ENCODE data around the gene NTF4. TPM values are rescaled to one million over a fixed set of nuclear protein-coding genes. Genes with fewer than 3 reads are reported as not detected.

The NTF4 gene
- total RNA-seq, 2 donors from 2014 or later = 7.0 to 24.4 TPM

DNA sequence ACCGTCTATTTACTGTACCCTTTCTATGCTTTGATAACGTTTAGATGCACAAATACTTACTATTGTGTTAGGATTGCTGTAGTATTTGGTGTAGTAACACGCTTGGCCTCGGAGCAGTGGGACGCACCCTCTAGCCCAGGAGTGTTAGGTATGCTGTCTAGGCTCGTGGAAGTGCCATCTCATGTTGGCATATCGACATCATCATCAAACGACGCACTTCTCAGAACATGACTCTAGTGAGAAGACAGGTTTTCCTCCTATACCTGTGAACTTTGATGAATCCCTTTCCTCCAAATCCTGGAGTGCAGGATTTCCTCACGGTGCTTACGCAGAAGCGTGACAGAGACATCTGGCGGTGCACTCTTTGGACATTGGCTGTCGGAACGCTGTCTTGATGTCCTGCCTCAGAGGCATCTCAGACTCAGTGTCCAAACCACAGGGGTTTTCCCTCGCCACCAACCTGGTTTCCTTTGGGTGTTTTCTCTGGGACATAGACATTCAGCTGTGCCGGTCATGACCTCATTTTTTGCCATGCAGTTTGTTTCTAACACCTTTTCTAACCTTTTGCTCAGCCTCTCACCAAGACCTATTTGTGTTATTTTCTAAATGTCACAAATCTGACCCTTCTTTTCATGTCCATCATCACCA, 26.9 kb upstream of the NTF4 start:
- intact Hi-C loops (cut with DNase I) = no loop called here

DNA sequence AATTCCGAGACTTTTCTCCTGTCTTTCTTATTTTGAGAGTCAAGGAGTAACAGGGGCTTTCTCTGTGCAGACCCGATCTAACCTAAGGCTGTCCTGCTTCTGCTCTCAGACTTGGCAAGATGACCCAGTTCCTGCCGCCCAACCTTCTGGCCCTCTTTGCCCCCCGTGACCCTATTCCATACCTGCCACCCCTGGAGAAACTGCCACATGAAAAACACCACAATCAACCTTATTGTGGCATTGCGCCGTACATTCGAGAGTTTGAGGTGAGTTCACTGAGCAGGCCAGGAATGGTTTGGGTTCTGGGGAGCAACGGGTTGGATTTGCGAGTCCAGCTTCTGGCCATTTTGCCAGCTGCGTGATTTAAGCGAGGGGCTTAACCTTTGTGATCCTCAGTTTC, 21.7 kb upstream of the NTF4 start:
- intact Hi-C loops (cut with DNase I) = no loop called here
- 35% methylated on average over 11 of the region's 11 CpGs for WGBS

More for the DNA sequence above, 26.9 kb upstream of the NTF4 start:
- peaks cover 16% of the 10 kb centered on the region for H3K4me1 ChIP-seq (replicated peaks)
- WGBS = 93% methylated on average over 17 of the region's 17 CpGs
- H3K36me3 ChIP-seq = peaks cover 3 to 20% of the 10 kb centered on the region in 2 donors
- no peak overlapping the region for H3K27ac ChIP-seq
- H3K4me3 ChIP-seq = no peak overlapping the region
- DNase-seq (ENCODE audit: low spot score) = no peak
- TF ChIP-seq POLR2AphosphoS5 (IDR thresholded peaks at IDR 0.05) (no peak), POLR2A (IDR thresholded peaks at IDR 0.05) (no peak)
- TF ChIP-seq, protein P1, sequence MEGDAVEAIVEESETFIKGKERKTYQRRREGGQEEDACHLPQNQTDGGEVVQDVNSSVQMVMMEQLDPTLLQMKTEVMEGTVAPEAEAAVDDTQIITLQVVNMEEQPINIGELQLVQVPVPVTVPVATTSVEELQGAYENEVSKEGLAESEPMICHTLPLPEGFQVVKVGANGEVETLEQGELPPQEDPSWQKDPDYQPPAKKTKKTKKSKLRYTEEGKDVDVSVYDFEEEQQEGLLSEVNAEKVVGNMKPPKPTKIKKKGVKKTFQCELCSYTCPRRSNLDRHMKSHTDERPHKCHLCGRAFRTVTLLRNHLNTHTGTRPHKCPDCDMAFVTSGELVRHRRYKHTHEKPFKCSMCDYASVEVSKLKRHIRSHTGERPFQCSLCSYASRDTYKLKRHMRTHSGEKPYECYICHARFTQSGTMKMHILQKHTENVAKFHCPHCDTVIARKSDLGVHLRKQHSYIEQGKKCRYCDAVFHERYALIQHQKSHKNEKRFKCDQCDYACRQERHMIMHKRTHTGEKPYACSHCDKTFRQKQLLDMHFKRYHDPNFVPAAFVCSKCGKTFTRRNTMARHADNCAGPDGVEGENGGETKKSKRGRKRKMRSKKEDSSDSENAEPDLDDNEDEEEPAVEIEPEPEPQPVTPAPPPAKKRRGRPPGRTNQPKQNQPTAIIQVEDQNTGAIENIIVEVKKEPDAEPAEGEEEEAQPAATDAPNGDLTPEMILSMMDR (IDR thresholded peaks at IDR 0.05) = no peak
- no peaks in the 10 kb centered on the region for H3K27me3 ChIP-seq (replicated peaks; ENCODE audit: insufficient read depth)
- no peaks in the 10 kb centered on the region for H3K9me3 ChIP-seq

DNA sequence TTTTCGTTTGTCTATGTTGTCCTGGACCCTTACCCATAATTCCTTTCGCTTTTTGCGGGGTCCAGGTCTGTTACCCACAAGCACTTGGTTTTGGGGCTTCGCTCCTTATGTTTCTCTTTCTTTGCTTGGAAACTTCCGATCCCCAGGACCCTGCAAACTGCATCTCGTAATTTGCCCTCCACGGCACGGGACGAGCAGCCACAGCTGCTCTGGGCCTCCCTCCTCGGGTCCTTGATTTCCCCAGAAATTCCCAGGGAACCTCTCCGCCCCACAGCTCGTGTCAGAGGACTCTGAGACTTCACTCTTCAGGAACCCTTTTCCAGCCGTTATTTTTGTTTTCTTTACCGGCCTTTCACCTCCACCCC, 21.2 kb upstream of the NTF4 start:
- under 1% methylated on average over 14 of the region's 14 CpGs for WGBS
- Histone ChIP-seq H3K4me1 (replicated peaks) (peaks cover 11% of the 10 kb centered on the region), H3K4me3 (peak overlapping the region; percentile 85 to 95), H3K27ac (peak overlapping the region; percentile 86), H3K27me3 (replicated peaks; ENCODE audit: insufficient read depth) (no peaks in the 10 kb centered on the region), H3K9me3 (no peaks in the 10 kb centered on the region), H3K36me3 (peaks cover 0 to 8% of the 10 kb centered on the region in 2 donors)
- TF ChIP-seq, protein P1 (IDR thresholded peaks at IDR 0.05) = no peak
- TF ChIP-seq POLR2A (IDR thresholded peaks at IDR 0.05) = no peak
- TF ChIP-seq POLR2AphosphoS5 (IDR thresholded peaks at IDR 0.05) = no peak
- DNase-seq (ENCODE audit: low spot score) = no peak
- intact Hi-C loops (cut with DNase I) = no loop called here

More for the DNA sequence above, 21.7 kb upstream of the NTF4 start:
- peak overlapping the region; percentile 85 to 95 for H3K4me3 ChIP-seq
- peaks cover 0 to 12% of the 10 kb centered on the region in 2 donors for H3K36me3 ChIP-seq
- no peak for TF ChIP-seq POLR2AphosphoS5 (IDR thresholded peaks at IDR 0.05)
- TF ChIP-seq, protein P1 (IDR thresholded peaks at IDR 0.05) = no peak
- TF ChIP-seq POLR2A (IDR thresholded peaks at IDR 0.05) = no peak
- H3K27me3 ChIP-seq (replicated peaks; ENCODE audit: insufficient read depth) = no peaks in the 10 kb centered on the region
- no peak for DNase-seq (ENCODE audit: low spot score)
- H3K27ac ChIP-seq = peak overlapping the region; percentile 86
- H3K9me3 ChIP-seq = no peaks in the 10 kb centered on the region
- peaks cover 11% of the 10 kb centered on the region for H3K4me1 ChIP-seq (replicated peaks)

DNA sequence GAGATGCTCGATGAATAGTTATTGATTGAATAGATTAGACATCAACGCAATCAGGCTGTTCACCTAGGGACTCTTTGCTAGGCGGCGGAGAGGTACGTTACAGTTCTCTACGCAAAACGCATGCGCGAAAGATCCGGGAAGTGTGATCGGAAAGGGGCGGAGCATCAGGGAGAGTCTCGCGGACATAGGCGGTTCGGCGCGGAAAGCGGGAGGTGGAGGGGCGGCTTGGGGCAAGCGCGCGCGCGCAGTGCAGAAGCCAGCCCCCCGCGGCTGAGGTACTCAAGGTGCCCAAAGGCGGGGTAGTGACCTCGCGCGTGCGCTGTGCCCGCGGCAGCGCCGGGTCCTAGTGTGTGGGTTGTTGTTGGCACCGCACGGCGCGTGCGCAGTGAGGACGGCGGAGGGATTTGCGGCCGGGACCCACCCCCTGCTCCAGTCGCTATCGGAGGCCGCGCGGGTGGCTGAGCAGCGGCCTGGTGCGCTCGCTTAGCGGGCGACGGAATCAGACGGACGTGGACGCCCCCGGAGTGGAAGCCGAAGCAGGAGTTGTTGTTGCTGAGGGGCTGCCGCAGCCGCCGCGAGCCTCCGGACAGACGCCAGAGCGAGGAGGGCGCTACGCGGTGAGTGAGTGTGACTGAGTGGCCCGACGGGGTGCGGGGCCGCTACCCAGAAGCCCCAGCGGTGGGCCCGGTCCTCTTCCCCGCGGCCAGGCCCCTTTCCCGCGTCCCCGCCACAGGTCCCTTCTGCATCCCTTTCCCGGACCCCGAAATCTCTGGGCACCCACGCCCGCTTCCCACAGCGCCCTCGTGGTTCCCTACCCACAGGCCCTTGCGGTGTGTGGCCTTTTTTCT, 20.6 kb upstream of the NTF4 start, which contains the start of gene SNRNP70:
Gene SNRNP70, plus strand, starts transcription at position 432 of the 848 bp plus-strand sequence. CDS start 964 bp downstream, outside the sequence.
- peak; percentile 98 for DNase-seq (ENCODE audit: low spot score)
- Histone ChIP-seq H3K27ac (peak within 1 kb of the TSS; percentile 86), H3K9me3 (no peaks in the 10 kb centered on the region), H3K27me3 (replicated peaks; ENCODE audit: insufficient read depth) (no peaks in the 10 kb centered on the region), H3K36me3 (peaks cover 0 to 2% of the 10 kb centered on the region in 2 donors), H3K4me3 (peak within 1 kb of the TSS; percentile 85 to 95), H3K4me1 (replicated peaks) (peaks cover 11% of the 10 kb centered on the region)
- TF ChIP-seq, protein P1 (IDR thresholded peaks at IDR 0.05) = peak in 1 of 4 experiments; percentile 45
- peak; percentile 97 for TF ChIP-seq POLR2AphosphoS5 (IDR thresholded peaks at IDR 0.05)
- TF ChIP-seq POLR2A (IDR thresholded peaks at IDR 0.05) = peak; percentile 88
- intact Hi-C loops (cut with DNase I) = no loop called here
- under 1% methylated on average over 65 of the region's 89 CpGs for WGBS

Measured in prostate gland (tissue), 2 donors.